ENCODE measurements around the gene IQGAP3.
A peak's percentile ranks its signal among the peaks of the same experiment; 100 is the strongest.

The IQGAP3 gene

GRCh38 chr1:156572663-156573018 lies 276 bp upstream of the IQGAP3 start:
- DNase-seq (ENCODE audit: low spot score): no peak

DNA sequence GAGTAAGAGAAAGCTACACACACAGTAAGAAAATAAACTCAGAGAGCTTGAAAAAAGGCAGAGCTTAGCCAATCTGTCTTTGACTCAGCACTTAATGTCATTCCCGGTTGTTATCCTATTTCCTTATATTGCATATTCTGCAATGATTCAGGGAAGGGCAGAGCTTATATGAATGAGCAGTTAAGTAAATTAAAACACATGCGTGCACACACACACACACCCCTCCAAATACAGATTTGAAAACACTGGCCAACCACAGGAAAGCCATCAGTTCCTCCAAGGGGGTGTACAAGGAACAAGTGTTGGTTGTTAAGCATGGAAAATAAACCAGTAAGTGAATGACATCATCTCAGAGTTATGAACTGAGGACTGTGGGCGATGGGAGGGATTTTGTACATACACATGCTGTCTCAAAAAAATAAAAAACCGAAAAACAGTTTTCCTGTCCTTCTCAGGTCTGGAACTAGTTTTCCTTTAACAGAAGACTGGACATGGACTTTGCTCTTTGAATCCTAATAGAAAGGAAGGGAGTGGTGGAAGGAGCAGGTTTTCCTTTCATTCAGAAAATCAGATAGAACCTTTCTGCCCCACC lies 1.0 kb downstream of the IQGAP3 start:
- DNase-seq (ENCODE audit: low spot score): no peak

GRCh38 chr1:156566436-156566835 lies 5.9 kb downstream of the IQGAP3 start:
- no peak for DNase-seq (ENCODE audit: low spot score)

GRCh38 chr1:156565519-156565918 lies 6.8 kb downstream of the IQGAP3 start:
- no peak for DNase-seq (ENCODE audit: low spot score)

- no peak for DNase-seq (ENCODE audit: low spot score)
Measured at GRCh38 chr1:156560585-156561163, 11.7 kb downstream of the IQGAP3 start.

- no peak for DNase-seq (ENCODE audit: low spot score)
Measured at GRCh38 chr1:156559797-156560385, 12.5 kb downstream of the IQGAP3 start.

- no peak for DNase-seq (ENCODE audit: low spot score)
Measured at GRCh38 chr1:156559086-156559796, 13.1 kb downstream of the IQGAP3 start.

DNA sequence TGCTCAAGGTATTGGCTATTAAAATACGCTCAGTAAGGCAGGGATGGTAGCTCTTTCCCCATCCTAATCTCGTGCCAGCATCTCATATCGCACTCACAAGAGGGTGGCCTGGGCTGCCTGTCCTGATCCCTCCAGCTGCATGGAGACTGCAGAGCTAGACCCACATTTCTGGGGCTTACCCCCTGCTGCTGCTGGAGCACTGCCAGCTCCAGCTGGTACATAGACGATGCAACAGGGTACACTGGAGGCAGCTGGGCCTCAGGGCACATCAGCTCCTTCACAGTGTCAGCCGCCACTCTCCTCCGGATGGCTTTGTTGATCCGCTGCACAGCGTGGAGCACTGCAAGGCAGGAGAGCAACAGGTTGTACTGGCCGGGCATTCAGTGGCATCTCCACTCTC lies 16.0 kb downstream of the IQGAP3 start:
- DNase-seq (ENCODE audit: low spot score): no peak

GRCh38 chr1:156555715-156556114 lies 16.6 kb downstream of the IQGAP3 start:
- no peak for DNase-seq (ENCODE audit: low spot score)

GRCh38 chr1:156554971-156555370 lies 17.4 kb downstream of the IQGAP3 start:
- DNase-seq (ENCODE audit: low spot score): no peak

- no peak for DNase-seq (ENCODE audit: low spot score)
Measured at GRCh38 chr1:156553860-156554485, 18.4 kb downstream of the IQGAP3 start.

DNA sequence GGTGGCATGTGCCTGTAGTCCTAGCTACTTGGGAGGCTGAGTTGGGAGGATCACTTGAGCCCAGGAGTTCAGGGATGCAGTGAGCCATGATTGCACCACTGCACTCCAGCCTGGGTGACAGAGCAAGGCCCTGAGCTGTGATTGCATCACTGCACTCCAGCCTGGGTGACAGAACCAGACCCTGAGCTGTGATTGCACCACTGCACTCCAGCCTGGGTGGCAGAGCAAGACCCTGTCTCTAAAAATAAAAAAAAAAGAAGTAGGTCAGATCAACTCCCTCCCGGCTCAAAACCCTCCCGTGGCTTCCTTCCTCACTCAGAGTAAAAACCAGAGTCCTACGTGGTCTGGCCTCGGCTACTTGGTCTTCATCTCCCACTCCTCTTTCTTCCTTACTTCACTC lies 19.4 kb downstream of the IQGAP3 start:
- DNase-seq (ENCODE audit: low spot score): peak; percentile 67

GRCh38 chr1:156552518-156552917 lies 19.8 kb downstream of the IQGAP3 start:
- DNase-seq (ENCODE audit: low spot score): no peak

- no peak for DNase-seq (ENCODE audit: low spot score)
Measured at GRCh38 chr1:156551869-156552268, 20.5 kb downstream of the IQGAP3 start.

GRCh38 chr1:156551066-156551643 lies 21.2 kb downstream of the IQGAP3 start:
- DNase-seq (ENCODE audit: low spot score): peak; percentile 60

DNA sequence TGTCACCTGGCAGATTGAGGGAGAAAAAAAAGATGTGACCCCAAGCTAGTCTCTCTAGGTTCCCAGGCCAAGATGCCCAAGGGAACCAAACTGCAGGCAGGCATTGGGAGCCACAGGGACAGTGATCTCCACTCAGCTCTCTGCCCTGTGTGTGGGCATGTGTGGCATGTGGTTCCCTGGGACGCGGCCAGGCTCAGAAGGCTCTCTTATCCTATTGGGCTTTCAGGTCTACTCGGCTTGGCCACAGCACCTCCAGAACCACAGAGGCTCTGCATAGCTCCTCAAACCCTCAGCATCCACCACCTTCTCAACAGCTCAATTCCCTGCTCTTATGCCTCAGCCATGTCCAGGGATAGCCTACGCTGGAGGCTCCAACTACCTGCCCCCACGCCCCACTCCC lies 22.0 kb downstream of the IQGAP3 start:
- no peak for DNase-seq (ENCODE audit: low spot score)

DNA sequence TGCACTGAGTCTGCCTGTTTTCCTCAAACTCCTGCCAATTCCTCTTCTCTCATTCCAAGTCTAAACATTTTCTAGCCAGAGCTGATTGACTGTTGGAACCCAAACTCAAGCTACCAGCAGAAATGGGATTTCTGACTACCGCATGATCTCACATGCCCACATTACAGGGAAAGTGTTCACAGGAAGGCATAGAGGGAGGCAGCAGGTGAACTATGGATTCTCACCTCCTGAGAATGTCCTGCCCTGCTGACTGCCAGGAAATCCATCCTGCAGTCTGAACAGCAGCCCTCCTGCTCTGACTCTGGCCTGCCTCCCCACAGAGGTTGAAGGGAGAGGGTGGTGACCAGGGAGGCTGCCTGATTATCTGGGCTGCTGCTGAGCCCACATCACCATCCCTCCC lies 22.5 kb downstream of the IQGAP3 start:
- no peak for DNase-seq (ENCODE audit: low spot score)

- DNase-seq (ENCODE audit: low spot score): no peak
Measured at GRCh38 chr1:156549390-156549789, 23.0 kb downstream of the IQGAP3 start.

GRCh38 chr1:156547982-156548381 lies 24.4 kb downstream of the IQGAP3 start:
- DNase-seq (ENCODE audit: low spot score): no peak

DNA sequence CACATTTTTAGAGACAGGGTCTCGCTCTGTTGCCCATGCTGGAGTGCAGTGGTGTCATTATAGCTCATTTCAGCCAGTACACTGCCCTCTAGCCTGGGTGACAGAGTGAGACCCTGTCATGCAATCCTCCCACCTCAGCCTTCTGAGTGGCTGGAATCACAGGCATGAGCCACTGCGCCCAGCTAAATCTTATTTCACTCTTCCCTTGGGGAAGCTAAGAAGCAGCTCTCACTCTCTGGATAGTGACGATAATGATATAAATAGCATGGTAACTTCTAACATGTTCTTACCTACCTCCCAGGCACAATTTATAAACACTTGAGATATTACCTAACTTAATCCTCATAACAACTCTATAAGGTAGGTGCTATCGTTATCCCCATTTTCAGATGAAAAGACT lies 24.9 kb downstream of the IQGAP3 start:
- DNase-seq (ENCODE audit: low spot score): peak; percentile 37

DNA sequence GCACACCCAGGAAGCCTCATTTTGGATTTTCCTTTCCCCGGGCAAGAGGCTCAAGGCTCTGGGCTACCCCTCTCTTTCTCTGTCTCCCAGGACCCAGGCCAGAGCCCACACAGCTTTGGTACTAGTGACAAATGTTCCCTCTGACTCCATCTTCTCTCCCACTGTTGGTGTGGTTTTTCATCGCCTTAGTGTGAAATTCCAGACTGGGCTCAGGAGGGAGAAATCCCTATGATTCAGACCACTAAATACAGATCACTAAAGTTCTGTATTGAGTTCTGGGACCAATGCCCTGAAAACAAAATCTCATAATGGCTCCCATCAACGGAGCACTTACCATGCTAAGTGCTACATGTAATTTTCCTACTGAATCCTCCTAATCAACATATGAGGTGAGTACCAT lies 26.1 kb downstream of the IQGAP3 start:
- no peak for DNase-seq (ENCODE audit: low spot score)

GRCh38 chr1:156544592-156545102 lies 27.7 kb downstream of the IQGAP3 start:
- no peak for DNase-seq (ENCODE audit: low spot score)

Data from NAMALWA (cell line).